ENCODE data around the gene KCNH1.

DNA sequence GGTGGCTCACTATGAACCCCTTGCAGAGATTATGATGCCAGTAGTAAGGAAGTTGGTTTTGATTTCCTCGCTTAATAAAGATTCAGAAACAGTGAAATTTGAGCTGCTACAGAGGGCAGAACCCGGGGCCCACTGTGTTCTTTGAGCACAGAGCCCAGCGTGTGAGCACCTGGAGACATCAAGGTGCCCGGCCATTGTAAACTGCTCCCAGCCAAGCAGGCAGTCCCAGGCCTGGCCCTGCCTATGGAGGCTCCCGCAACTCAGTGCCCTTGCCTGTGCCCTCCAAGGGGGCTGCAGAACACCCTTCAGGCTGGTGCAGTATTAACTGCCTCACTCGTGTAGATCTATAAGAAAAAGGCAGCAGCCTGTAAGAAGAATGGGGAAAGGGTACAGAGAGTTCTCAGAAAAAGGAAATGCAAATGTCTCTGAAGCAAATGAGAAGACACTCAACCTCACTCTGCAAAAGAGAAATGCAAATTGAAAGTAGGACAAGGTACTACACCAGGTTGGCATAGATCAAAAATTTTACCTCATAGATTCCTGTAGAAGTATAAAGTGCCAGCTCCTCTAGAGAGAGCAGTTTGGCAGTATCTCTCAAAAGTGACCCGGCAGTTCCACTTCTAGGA, 481.5 kb downstream of the KCNH1 start:
- TF ChIP-seq GATA3 (IDR thresholded peaks at IDR 0.05; ENCODE audit: low read depth, low read length) = no peak
- no peak for TF ChIP-seq GATA2 (IDR thresholded peaks at IDR 0.05; ENCODE audit: low read depth, low read length)
